ENCODE measurements around the gene HDAC4. TPM values are rescaled to one million over a fixed set of nuclear protein-coding genes. Genes with fewer than 3 reads are reported as not detected.

Gene HDAC4
- total RNA-seq, 1 experiment from 2014 or later: 47.6 TPM

GRCh38 chr2:239344857-239345216, 56.0 kb downstream of the HDAC4 start:
- no peaks in the 10 kb centered on the region for H3K27me3 ChIP-seq (ENCODE audit: insufficient read depth, low read length)
- TF ChIP-seq POLR2AphosphoS5 (IDR thresholded peaks at IDR 0.05; ENCODE audit: low read depth, low read length): no peak
- TF ChIP-seq ZNF274 (IDR thresholded peaks at IDR 0.05; ENCODE audit: low read depth, low read length): no peak
- TF ChIP-seq CEBPB (IDR thresholded peaks at IDR 0.05; ENCODE audit: low read depth): no peak
- no peak for TF ChIP-seq CBX3 (IDR thresholded peaks at IDR 0.05; ENCODE audit: low read depth)
- no peak for TF ChIP-seq ZBTB33 (IDR thresholded peaks at IDR 0.05; ENCODE audit: extremely low read depth, insufficient replicate concordance, low read length)
- no peak for TF ChIP-seq EZH2 (IDR thresholded peaks at IDR 0.05)
- no peak for TF ChIP-seq JUND (IDR thresholded peaks at IDR 0.05)
- no peak for TF ChIP-seq EGR1 (IDR thresholded peaks at IDR 0.05; ENCODE audit: low read depth)
- no peak for TF ChIP-seq SRF (IDR thresholded peaks at IDR 0.05; ENCODE audit: low read depth)
- H3K4me2 ChIP-seq (ENCODE audit: low read length): no peak overlapping the region
- POLR2A ChIA-PET: no interaction called here
- intact Hi-C loops (cut with micrococcal nuclease): no loop called here
- H3K27ac ChIP-seq (ENCODE audit: low read depth, low read length): no peak overlapping the region
- RAD21 ChIA-PET (ENCODE audit: low non-redundant PET in 1 of 2, low total read pairs in 2 of 2, uncharacterized antibody in 2 of 2, unreplicated experiment in 2 of 2): no interaction called here
- DNase-seq (ENCODE audit: low read depth, low spot score): no peak
- H3K36me3 ChIP-seq (ENCODE audit: control insufficient read depth in 1 of 2, insufficient read depth in 2 of 2, low read length in 2 of 2): no peaks in the 10 kb centered on the region
- H3K4me1 ChIP-seq (ENCODE audit: control insufficient read depth in 1 of 2, insufficient read depth in 2 of 2, low read length in 2 of 2): no peaks in the 10 kb centered on the region
- no peaks in the 10 kb centered on the region; a peak in 1 of 4 replicates for H3K9me3 ChIP-seq (ENCODE audit: control insufficient read depth in 1 of 2, insufficient read depth in 1 of 2, low read depth in 1 of 2, low read length in 2 of 2)
- no TSS peak for BruUV-seq (replicated peaks)
- H3K9me2 ChIP-seq (ENCODE audit: insufficient read depth): no peaks in the 10 kb centered on the region
- H4K20me1 ChIP-seq (ENCODE audit: insufficient read depth): no peaks in the 10 kb centered on the region
- H3K4me3 ChIP-seq (replicated peaks in 1 of 2; ENCODE audit: low read depth in 1 of 2, low read length in 2 of 2): no peak overlapping the region
- CTCF ChIA-PET: no interaction called here
- H3K9ac ChIP-seq (ENCODE audit: low read length): no peak overlapping the region
- H2AFZ ChIP-seq (ENCODE audit: low read depth, low read length, poor library complexity, severe bottlenecking): no peak overlapping the region
- peaks cover 27% of the 10 kb centered on the region; the same call in 1 of the 2 replicates for H3K79me2 ChIP-seq (ENCODE audit: insufficient read depth, low read length)
- ATAC-seq: no peak
